Osteoblast (primary cell): ENCODE measurements around the gene TBX4. TPM values are rescaled to one million over a fixed set of nuclear protein-coding genes. Genes with fewer than 3 reads are reported as not detected.
"Not testable (repeated sequence)": the region's sequence is repeated elsewhere in the genome, so short reads cannot be mapped to it uniquely, and the experiment has no call there.

Experiments
- DNase-seq: peaks from one replicate; pipeline ENCODE4 v3.0.0; 2011; ENCODE audit warnings: low spot score, mixed read lengths; ENCODE audit not compliant: insufficient read length; ENCODE audit errors: missing footprints
- H2AFZ ChIP-seq: 2 replicates; pipeline ENCODE4 v1.6.0; 2011; ENCODE audit warnings: mild to moderate bottlenecking, low read length
- H3K27ac ChIP-seq: 2 replicates; pipeline ENCODE4 v1.5.1; 2011; ENCODE audit warnings: mild to moderate bottlenecking, low read depth, low read length, moderate library complexity
- H3K27me3 ChIP-seq: 2 replicates; pipeline ENCODE4 v1.6.0; 2012; ENCODE audit warnings: mild to moderate bottlenecking, control low read depth, inconsistent platforms, low read length, moderate library complexity; ENCODE audit not compliant: insufficient read depth
- H3K36me3 ChIP-seq: 2 replicates; pipeline ENCODE4 v1.5.1; 2011; ENCODE audit warnings: mild to moderate bottlenecking, low read length, control low read depth, moderate library complexity; ENCODE audit not compliant: insufficient read depth
- H3K4me1 ChIP-seq: 2 replicates; pipeline ENCODE4 v1.5.1; 2011; ENCODE audit warnings: mild to moderate bottlenecking, low read length, control low read depth, moderate library complexity; ENCODE audit not compliant: insufficient read depth
- H3K4me2 ChIP-seq: 2 replicates; pipeline ENCODE4 v1.6.0; 2011; ENCODE audit warnings: mild to moderate bottlenecking, low read length; ENCODE audit not compliant: insufficient read depth
- H3K4me3 ChIP-seq: fragments of 200-600 bp; sonication (generic); 3 replicates; pipeline ENCODE4 v1.5.1; 2012; ENCODE audit warnings: mild to moderate bottlenecking, low read length, inconsistent platforms; ENCODE audit not compliant: insufficient read depth
- H3K79me2 ChIP-seq: 2 replicates; pipeline ENCODE4 v1.6.0; 2012; ENCODE audit warnings: mild to moderate bottlenecking, low read length, control low read depth, inconsistent platforms; ENCODE audit not compliant: insufficient read depth
- H3K9me3 ChIP-seq: 2 replicates; pipeline ENCODE4 v1.5.1; 2011; ENCODE audit warnings: low read depth, low read length, control low read depth
- H4K20me1 ChIP-seq: 2 replicates; pipeline ENCODE4 v1.6.0; 2012; ENCODE audit warnings: mild to moderate bottlenecking, low read length, control low read depth; ENCODE audit not compliant: insufficient read depth
- total RNA-seq: library from RNA; depleted of rRNA; stranded (reverse); fragments of >200 nt; gene quantifications from 2 replicates; pipeline ENCODE4 v1.2.3, GENCODE V29; 2012
- TF ChIP-seq, protein P1 (sequence below): IDR thresholded peaks from 2 replicates; pipeline ENCODE4 v1.5.1; 2011; ENCODE audit warnings: mild to moderate bottlenecking, low read depth, low read length, moderate library complexity; ENCODE audit errors: extremely low read depth

Gene TBX4
- total RNA-seq, 1 donor, result not detected

GRCh38 chr17:61520897-61521296 is 68.7 kb downstream of the TBX4 start:
- TF ChIP-seq, protein P1, sequence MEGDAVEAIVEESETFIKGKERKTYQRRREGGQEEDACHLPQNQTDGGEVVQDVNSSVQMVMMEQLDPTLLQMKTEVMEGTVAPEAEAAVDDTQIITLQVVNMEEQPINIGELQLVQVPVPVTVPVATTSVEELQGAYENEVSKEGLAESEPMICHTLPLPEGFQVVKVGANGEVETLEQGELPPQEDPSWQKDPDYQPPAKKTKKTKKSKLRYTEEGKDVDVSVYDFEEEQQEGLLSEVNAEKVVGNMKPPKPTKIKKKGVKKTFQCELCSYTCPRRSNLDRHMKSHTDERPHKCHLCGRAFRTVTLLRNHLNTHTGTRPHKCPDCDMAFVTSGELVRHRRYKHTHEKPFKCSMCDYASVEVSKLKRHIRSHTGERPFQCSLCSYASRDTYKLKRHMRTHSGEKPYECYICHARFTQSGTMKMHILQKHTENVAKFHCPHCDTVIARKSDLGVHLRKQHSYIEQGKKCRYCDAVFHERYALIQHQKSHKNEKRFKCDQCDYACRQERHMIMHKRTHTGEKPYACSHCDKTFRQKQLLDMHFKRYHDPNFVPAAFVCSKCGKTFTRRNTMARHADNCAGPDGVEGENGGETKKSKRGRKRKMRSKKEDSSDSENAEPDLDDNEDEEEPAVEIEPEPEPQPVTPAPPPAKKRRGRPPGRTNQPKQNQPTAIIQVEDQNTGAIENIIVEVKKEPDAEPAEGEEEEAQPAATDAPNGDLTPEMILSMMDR, result no peak
- H3K27me3 ChIP-seq, result peaks cover 34% of the 10 kb centered on the region
- H3K4me1 ChIP-seq, result no peaks in the 10 kb centered on the region
- H2AFZ ChIP-seq, result no peak overlapping the region
- H3K27ac ChIP-seq, result no peak overlapping the region
- H3K4me2 ChIP-seq, result no peak overlapping the region
- H3K9me3 ChIP-seq, result no peaks in the 10 kb centered on the region
- H3K79me2 ChIP-seq, result no peaks in the 10 kb centered on the region
- no peak for DNase-seq
- H3K4me3 ChIP-seq, result no peak overlapping the region
- H3K36me3 ChIP-seq, result no peaks in the 10 kb centered on the region
- H4K20me1 ChIP-seq, result no peaks in the 10 kb centered on the region

DNA sequence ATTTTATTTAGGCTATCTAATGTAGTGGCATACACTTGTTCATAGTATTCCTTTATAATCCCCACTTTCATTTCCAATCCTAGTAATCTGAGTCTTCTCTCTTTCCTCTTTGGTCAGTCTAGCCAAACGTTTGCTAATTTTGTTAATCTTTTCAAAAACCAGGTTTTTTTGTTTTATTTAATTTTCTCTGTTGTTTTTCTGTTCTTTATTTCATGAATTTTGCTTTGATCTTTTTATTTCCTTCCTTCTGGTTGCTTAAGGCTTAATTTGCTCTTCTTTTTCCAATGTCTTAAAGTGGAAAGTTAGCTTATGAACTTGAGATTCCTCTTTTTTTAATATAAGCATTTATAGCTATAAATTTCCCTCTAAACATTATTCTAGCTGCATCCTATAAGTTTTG is 69.9 kb downstream of the TBX4 start:
- Histone ChIP-seq H3K9me3 (no peaks in the 10 kb centered on the region), H3K4me1 (no peaks in the 10 kb centered on the region), H3K4me2 (no peak overlapping the region), H4K20me1 (no peaks in the 10 kb centered on the region), H3K79me2 (no peaks in the 10 kb centered on the region), H3K27me3 (peaks cover 45% of the 10 kb centered on the region), H3K4me3 (no peak overlapping the region), H3K36me3 (no peaks in the 10 kb centered on the region), H3K27ac (no peak overlapping the region), H2AFZ (no peak overlapping the region)
- DNase-seq, result no peak
- TF ChIP-seq, protein P1, result no peak

GRCh38 chr17:61524319-61524718 is 72.1 kb downstream of the TBX4 start:
- Histone ChIP-seq H3K4me1 (no peaks in the 10 kb centered on the region), H3K4me3 (no peak overlapping the region), H3K27ac (no peak overlapping the region), H3K36me3 (no peaks in the 10 kb centered on the region), H2AFZ (no peak overlapping the region), H3K27me3 (peaks cover 45% of the 10 kb centered on the region), H3K4me2 (no peak overlapping the region), H4K20me1 (no peaks in the 10 kb centered on the region), H3K79me2 (no peaks in the 10 kb centered on the region), H3K9me3 (no peaks in the 10 kb centered on the region)
- no peak for DNase-seq
- TF ChIP-seq, protein P1, result no peak

DNA sequence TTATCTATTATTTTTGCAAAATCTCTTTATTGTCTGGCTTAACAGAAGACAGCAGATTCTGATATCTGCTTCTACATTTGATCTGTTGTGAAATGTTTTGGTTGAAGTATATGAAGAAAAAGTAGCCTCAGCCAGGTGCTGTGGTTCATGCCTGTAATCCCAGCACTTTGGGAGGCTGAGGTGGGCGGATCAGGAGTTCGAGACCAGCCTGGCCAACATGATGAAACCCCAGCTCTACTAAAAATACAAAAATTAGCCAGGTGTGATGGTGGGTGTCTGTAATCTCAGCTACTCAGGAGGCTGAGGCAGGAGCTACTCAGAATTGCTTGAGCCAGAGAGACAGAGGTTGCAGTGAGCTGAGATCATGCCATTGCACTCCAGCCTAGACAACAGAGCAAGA is 75.2 kb downstream of the TBX4 start:
- H3K4me1 ChIP-seq, H2AFZ ChIP-seq, H4K20me1 ChIP-seq, H3K4me2 ChIP-seq, H3K27ac ChIP-seq, H3K36me3 ChIP-seq, H3K4me3 ChIP-seq, DNase-seq, H3K79me2 ChIP-seq, H3K9me3 ChIP-seq: not testable (repeated sequence)
- peaks cover 39% of the 10 kb centered on the region for H3K27me3 ChIP-seq
